SW480 (cell line): ENCODE measurements around the gene CRAMP1.

Source experiments
- DNase-seq: peaks from one replicate; pipeline ENCODE4 v3.0.0-alpha.2; 2016; ENCODE audit warnings: low spot score

Gene CRAMP1

DNA sequence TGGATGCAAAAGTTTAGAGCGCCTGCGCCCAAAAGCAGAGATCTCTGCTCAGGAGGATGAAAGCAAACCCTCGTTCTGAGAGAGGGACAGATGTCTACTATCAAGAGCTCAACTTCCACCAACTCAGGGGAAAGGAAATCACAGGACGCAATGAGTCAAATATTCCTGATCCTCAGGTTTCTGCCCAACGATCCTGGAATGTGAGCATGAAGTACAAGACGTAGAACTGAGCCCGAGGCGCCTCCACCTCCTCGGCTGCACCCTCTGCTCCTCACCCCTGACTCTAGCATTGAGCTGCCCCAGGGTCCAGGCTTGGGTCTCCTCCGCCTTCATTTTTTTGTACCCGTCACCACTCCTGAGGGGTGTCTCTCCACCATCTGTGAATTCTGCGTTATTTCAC is 15.6 kb upstream of the CRAMP1 start:
- no peak for DNase-seq

- no peak for DNase-seq
Measured at GRCh38 chr16:1597154-1597553, 15.0 kb upstream of the CRAMP1 start.

DNA sequence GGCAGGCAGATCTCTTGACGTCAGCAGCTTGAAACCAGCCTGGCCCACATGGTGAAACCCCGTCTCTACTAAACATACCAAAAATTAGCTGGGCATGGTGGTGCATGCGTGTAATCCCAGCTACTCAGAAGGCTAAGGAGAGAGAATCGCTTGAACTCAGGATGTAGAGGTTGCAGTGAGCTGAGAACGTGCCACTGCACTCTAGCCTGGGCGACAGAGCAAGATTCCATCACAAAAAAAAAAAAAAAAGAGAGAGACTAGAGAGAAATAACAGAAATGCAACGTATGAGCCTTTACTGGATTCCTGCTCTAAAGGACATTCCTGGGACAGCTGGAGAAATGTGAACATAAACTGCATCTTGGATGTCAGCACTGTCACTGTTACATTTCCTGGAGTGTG is 11.1 kb upstream of the CRAMP1 start:
- DNase-seq = no peak

DNA sequence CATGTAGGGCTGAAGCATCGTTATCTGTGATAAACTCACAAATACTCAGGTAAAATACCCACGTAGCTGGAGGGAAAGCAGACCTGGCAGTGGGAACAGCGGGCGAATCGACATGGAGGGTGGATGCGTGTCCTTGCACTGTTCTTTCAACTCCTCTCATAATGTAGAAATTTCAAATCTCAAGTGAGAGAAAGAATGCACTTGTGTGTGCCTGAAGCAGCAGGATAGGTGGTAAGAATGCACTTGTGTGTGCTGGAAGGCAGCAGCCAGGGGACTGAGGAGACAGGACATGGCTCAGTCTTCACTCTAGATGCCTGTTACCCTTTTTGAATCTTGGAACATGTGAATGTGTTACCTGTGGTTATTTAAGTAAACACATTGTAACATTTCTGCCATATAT is 10.7 kb upstream of the CRAMP1 start:
- DNase-seq = no peak

DNA sequence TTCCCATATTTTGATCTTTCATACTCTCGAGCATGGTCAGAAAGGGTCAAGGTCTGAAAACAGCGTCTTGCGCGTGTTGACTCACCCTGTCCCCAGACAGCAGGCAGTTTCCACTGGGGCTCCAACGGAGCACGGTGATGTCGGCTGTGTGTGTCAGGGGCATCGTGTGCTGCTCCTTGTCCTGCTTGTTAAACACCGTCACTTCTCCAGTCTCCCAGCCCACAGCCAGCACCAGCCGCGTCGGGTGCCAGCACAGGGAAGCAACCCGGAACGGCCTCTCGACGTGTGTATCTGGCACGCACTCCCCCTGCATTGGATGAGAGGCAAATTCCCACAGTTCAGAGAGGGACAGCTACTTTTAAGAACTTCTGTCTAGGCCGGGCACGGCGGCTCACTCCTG is 9.9 kb upstream of the CRAMP1 start:
- no peak for DNase-seq

DNA sequence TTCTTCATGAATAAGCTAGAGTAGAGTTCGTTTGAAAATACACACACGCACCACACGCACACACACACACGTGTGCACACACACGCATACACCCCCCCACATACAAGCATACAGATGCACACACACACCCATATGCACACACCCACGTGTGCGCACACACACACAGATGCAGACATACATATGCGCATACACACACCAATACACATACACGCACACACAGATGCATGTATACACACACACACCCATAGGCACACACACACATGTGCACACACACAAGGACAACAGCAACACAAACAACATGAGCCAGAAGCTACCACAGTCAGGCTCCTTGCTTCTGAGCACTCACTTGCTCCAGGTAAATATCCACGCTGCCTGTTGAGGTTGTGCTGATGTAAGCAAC is 5.4 kb upstream of the CRAMP1 start:
- DNase-seq = no peak

DNA sequence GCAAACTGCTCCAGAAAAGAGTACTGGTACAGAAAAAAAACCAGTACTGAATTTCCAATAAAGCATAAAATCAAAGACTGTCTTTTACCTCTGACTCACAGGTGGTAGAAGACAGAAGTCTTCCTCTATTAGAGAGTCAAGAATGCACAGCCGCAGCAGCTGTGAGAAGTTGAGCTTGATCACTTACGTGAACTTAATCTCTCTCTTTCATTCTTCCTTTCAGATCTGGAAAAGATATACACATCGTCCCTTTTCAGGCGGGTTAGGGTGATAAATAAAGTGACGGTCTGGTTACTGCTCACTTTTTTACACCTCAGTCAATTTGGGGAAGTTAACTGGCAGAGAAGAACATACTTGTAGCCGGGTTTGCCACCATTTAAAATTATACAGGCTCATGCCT is 4.2 kb upstream of the CRAMP1 start:
- no peak for DNase-seq

DNA sequence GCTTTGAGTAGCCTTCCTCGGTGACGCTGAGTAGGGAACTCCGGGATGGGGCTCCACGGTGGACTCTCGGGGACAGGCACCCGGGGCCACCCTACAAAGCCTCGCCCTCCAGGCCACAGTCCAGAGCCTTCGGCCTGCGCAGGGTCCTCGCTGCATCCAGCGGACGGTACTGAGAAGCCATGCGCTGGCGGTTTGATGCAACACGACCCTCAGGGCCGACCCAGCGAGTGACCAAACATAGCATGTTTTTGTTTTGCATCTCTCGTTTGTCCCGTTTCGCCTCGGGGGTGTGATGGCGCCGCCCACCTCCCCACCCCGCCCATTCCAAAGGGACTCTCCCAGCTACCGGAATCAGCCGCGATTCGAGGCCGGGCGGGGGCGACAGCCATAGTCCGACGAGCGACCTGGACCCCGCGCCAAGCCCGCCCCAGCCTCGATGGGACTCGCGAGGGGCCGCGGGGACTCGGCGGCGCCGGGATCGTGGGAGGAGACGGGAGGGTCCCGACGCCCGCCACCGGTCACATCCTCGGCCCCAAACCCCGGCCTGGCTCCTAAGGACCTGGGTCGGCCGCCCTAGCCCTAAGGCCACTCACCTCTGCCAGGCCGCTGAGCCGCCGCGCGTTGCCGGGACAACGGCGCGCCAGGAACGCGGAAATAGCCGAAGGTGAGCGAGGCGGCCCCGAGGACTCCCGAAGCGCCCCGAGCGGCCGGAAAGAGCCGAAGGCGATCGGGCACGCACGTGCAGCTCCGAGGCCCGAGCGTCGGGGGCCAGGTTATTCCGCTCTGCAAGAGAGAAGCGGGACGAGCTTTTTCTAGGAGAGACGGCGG is 1.9 kb upstream of the CRAMP1 start:
- peak; percentile 87 for DNase-seq

- DNase-seq = no peak
Measured at GRCh38 chr16:1610899-1611632, 1.1 kb upstream of the CRAMP1 start.

GRCh38 chr16:1613211-1613622 is 1.1 kb downstream of the CRAMP1 start:
- peak; percentile 11 for DNase-seq

DNA sequence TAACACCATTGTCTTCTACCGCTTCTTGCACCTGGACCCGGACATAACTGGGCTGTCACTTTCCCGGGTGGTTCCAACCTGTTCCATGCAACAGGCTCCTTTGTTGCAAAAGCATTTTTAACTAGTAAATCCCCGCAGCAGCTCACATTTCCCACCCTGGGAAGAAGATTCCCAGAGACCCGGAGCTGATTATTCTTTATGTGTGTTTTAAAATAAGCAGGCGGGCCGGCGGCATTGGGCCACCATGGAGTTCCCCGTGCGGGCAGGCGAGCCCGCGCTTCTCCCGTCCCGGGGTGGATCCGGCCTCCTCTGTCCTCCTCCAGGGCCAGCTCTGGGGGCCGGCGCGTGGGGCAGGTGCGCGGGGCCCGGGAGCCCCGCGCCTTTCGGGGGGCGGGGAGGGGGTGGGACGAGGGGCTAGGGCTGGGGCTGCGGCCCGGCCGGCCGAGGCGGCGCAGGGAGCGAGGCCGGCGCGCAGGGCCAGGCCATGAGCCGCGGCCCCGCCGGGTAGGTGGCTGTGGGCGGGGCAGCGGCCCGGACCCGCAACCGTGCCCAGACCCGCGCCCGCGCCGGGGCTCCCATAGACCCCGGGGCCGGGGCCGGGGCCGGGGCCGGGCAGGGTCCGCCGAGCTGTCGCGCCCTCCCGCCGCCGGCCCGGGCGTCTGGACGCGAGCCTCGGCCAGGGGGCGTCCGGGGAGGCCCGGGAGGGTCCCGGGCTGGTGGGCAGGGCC is 1.7 kb downstream of the CRAMP1 start:
- no peak for DNase-seq

GRCh38 chr16:1614456-1615102 is 2.4 kb downstream of the CRAMP1 start:
- peak; percentile 22 for DNase-seq

DNA sequence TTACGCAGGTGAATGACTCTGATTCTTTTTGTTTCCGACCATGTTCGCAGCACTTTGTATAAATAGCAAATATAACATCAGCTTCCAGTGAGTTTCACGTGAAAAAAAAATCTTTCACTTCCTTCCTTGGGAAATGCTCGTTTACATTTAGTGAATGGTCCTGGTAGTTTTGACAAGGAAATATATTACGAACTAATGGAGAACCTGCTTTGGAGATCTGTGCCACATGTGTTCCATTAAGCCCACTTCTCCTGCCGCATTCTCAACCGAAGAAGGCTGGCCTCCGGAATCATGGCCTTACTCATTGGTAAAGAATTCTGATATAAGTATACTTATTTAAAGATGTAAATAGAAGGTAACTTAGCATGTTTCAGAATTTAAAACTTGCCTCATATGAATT is 3.6 kb downstream of the CRAMP1 start:
- no peak for DNase-seq

DNA sequence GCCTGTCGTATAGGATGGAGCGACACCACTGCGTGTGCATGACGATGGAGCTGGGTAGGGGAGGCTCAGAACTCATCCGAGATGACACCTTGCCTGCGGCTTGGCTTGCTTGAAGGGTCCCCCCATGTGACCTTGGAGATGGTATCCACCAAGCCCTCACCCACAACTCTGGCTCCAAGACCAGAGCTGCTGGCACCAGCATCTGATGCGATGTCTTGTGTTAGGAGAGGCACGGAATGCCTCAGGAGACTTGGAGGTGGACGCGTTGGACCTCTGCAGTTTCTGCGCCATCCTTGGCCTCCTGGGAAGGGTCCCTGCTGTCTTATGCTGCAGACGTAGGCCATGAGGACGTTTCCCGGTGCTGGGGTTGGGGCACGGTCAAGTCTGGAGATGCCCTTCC is 7.8 kb downstream of the CRAMP1 start:
- DNase-seq = no peak

DNA sequence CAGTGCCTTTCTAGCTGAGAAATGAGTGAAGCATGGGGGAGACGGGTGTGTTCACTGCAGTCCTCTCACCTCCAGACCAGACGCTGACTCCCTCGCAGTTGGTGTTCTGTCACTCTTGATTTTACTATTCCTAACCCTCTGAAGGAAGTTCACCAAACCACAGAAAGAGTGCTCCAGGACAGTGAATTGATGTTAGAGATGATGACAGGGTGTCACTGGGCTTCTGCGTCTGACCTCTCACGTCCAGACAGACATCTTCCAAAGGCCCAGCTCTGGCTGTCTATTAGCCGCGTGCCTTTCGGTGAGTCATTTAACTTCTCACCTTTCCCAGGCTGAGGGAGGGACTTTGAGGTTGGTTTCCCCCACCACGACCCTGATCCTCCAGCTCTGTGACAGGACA is 8.2 kb downstream of the CRAMP1 start:
- no peak for DNase-seq

DNA sequence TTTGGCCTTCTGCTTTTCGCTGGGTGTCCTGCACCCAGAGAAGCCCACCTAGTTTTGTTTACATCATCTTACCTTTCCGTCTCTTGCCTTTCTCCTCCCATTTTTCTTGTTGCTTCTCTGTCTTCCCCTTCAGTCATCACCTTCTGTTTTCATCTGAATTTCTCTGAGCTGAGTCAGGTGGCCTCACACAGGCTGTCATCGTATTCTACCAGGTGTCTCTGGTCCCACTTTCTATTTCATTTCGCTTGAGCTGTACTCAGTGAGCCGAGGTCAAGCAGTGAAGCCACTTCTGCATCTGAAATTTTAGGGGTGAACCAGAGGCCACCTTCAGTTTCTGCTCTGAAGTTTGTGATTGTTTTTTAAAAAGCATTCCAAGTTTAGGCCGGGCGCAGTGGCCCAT is 9.7 kb downstream of the CRAMP1 start:
- DNase-seq = no peak

DNA sequence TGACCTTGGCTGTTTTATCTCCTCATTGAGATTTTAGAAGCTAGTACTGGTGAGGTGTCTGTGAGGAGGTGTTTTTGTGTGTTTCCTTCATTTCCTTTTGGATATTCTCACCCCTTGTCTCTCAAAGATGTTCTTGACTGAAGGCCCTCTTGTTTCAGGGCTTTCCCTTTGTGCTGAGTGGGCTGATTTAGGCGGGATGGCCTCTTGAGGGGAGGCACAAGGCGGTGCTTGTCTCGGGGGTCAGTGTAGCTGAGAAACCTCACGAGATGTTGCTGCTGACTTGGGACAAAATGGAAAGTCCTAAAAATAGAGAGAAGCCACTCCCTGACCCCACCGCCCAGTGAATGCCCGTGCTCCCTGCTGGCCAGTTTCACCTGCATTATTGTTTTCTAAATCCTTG is 14.2 kb downstream of the CRAMP1 start:
- DNase-seq = no peak

DNA sequence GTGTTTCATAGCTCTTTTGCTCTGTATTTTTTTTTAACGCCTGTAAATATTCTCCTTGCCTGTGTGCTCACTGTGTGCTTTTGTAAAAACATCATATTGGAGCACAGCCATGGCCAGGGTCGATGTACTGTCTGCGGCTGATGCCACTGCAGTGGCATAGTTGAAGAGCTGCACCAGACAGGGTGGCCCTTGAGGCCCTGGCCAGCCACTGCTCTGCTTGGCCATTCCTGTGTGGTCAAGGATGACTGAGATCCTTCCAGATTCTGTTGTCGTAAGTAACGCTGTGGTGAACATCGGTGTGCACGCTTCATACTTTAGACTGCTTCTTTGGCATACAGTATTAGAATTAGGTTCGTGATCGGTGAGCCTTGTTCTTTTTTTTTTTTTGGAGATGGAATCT is 14.6 kb downstream of the CRAMP1 start:
- DNase-seq = no peak

- no peak for DNase-seq
Measured at GRCh38 chr16:1630450-1631213, 18.5 kb downstream of the CRAMP1 start.

DNA sequence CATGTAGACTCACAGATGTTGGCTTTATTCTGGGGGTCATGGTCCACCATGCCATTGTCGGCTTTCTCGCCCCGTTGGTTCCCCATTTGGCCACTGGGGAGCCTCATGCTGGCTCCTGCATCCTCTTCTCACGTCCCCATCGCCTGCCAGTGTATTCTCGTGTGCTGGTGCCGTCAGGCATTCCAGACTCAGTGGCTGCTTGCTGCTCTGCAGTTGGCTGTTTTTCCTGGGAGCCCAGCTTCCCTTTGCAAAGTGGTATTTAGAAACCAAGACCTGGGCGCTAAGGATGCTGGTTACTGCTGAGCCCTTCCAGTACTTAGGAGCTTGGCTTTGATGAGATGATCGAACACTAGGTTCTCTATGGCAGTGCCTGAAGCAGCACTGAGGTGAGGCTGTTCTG is 19.1 kb downstream of the CRAMP1 start:
- DNase-seq = no peak

GRCh38 chr16:1631931-1632637 is 19.9 kb downstream of the CRAMP1 start:
- no peak for DNase-seq
